GM18858 (cell line): ENCODE measurements around the gene NFATC4.
"Not testable (repeated sequence)": the region's sequence is repeated elsewhere in the genome, so short reads cannot be mapped to it uniquely, and the experiment has no call there.

Experiments
- ATAC-seq: cut with Tn5 transposase; IDR thresholded peaks from one replicate; pipeline ENCODE4 v1.9.1; 2021; ENCODE audit not compliant: unreplicated experiment

NFATC4 gene

GRCh38 chr14:24366721-24367513, 1.1 kb upstream of the NFATC4 start:
- peak; percentile 44 for ATAC-seq

- ATAC-seq = no peak
These were observed 203 bp downstream of the NFATC4 start for GRCh38 chr14:24368212-24368561.

- ATAC-seq = no peak
These were observed 723 bp downstream of the NFATC4 start for GRCh38 chr14:24368562-24369252.

- no peak for ATAC-seq
These were observed 1.5 kb downstream of the NFATC4 start for GRCh38 chr14:24369463-24369862.

GRCh38 chr14:24369907-24370687, 2.1 kb downstream of the NFATC4 start:
- no peak for ATAC-seq

GRCh38 chr14:24370748-24371147, 2.8 kb downstream of the NFATC4 start:
- ATAC-seq = no peak

- ATAC-seq = not testable (repeated sequence)
These were observed 3.6 kb downstream of the NFATC4 start for GRCh38 chr14:24371605-24372004.

- no peak for ATAC-seq
These were observed 4.9 kb downstream of the NFATC4 start for GRCh38 chr14:24372701-24373416.

GRCh38 chr14:24376448-24377070, 8.6 kb downstream of the NFATC4 start:
- ATAC-seq = no peak

GRCh38 chr14:24377126-24377525, 9.1 kb downstream of the NFATC4 start:
- ATAC-seq = no peak

- no peak for ATAC-seq
These were observed 9.7 kb downstream of the NFATC4 start for GRCh38 chr14:24377657-24378056.

GRCh38 chr14:24378327-24378726, 10.3 kb downstream of the NFATC4 start:
- ATAC-seq = no peak

GRCh38 chr14:24378981-24379906, 11.3 kb downstream of the NFATC4 start:
- ATAC-seq = no peak

- no peak for ATAC-seq
These were observed 12.1 kb downstream of the NFATC4 start for GRCh38 chr14:24379907-24380730.

GRCh38 chr14:24381363-24382063, 13.5 kb downstream of the NFATC4 start:
- no peak for ATAC-seq

GRCh38 chr14:24382064-24382371, 14.0 kb downstream of the NFATC4 start:
- no peak for ATAC-seq

GRCh38 chr14:24384169-24384568, 16.2 kb downstream of the NFATC4 start:
- ATAC-seq = no peak

GRCh38 chr14:24385524-24385923, 17.5 kb downstream of the NFATC4 start:
- no peak for ATAC-seq
